OCI-M1 (cell line): ENCODE results near the gene HABP4.
"Not testable (repeated sequence)": the region's sequence is repeated elsewhere in the genome, so short reads cannot be mapped to it uniquely, and the experiment has no call there.

Source experiments
- DNase-seq: peaks from one replicate; lab custom pipeline; 2025; lab: John Stamatoyannopoulos, UW

HABP4 gene

GRCh38 chr9:96498796-96499195, 48.8 kb downstream of the HABP4 start:
- DNase-seq: no peak

GRCh38 chr9:96499257-96499656, 49.3 kb downstream of the HABP4 start:
- DNase-seq: no peak

GRCh38 chr9:96500696-96501632, 51.0 kb downstream of the HABP4 start:
- DNase-seq: no peak

GRCh38 chr9:96501633-96502538, 51.9 kb downstream of the HABP4 start:
- DNase-seq: no peak

GRCh38 chr9:96502539-96503373, 52.8 kb downstream of the HABP4 start:
- DNase-seq: no peak

GRCh38 chr9:96503374-96503748, 53.4 kb downstream of the HABP4 start:
- DNase-seq: not testable (repeated sequence)

GRCh38 chr9:96503918-96504317, 53.9 kb downstream of the HABP4 start:
- DNase-seq: no peak

GRCh38 chr9:96505316-96505991, 55.5 kb downstream of the HABP4 start:
- no peak for DNase-seq

- no peak for DNase-seq
These were observed 58.4 kb downstream of the HABP4 start for GRCh38 chr9:96508227-96508940.

GRCh38 chr9:96509026-96509425, 59.1 kb downstream of the HABP4 start:
- DNase-seq: no peak

GRCh38 chr9:96509848-96510247, 59.9 kb downstream of the HABP4 start:
- no peak for DNase-seq

- no peak for DNase-seq
These were observed 60.3 kb downstream of the HABP4 start for GRCh38 chr9:96510258-96510657.

- no peak for DNase-seq
These were observed 62.3 kb downstream of the HABP4 start for GRCh38 chr9:96512240-96512639.

- DNase-seq: no peak
These were observed 63.7 kb downstream of the HABP4 start for GRCh38 chr9:96513622-96514021.

GRCh38 chr9:96514108-96514799, 64.3 kb downstream of the HABP4 start:
- DNase-seq: no peak

- no peak for DNase-seq
These were observed 64.8 kb downstream of the HABP4 start for GRCh38 chr9:96514800-96515158.

- no peak for DNase-seq
These were observed 65.9 kb downstream of the HABP4 start for GRCh38 chr9:96515621-96516470.

- no peak for DNase-seq
These were observed 69.1 kb downstream of the HABP4 start for GRCh38 chr9:96519095-96519494.

GRCh38 chr9:96519787-96520186, 69.8 kb downstream of the HABP4 start:
- DNase-seq: no peak
